T47D (cell line): Measurements from ENCODE around the gene GRWD1.

ENCODE experiments used
- DNase-seq, 2 experiments: peaks; one replicate each; pipeline versions ENCODE4 v3.0.0 to v3.0.0-alpha.2; 2011 to 2012; ENCODE audit warnings: low read depth in 1 of 2, low spot score in 1 of 2
- JUND ChIP-seq: IDR thresholded peaks from 2 replicates; pipeline ENCODE4 v1.6.1; 2012; ENCODE audit warnings: low read depth
- in situ Hi-C: cut with HindIII; loops from 2 replicates; pipeline ENCODE4 v1.10.0; 2016; ENCODE audit warnings: low sequenced_read_pairs, low pct_unique_long_range_greater_than_20kb

Gene GRWD1

DNA sequence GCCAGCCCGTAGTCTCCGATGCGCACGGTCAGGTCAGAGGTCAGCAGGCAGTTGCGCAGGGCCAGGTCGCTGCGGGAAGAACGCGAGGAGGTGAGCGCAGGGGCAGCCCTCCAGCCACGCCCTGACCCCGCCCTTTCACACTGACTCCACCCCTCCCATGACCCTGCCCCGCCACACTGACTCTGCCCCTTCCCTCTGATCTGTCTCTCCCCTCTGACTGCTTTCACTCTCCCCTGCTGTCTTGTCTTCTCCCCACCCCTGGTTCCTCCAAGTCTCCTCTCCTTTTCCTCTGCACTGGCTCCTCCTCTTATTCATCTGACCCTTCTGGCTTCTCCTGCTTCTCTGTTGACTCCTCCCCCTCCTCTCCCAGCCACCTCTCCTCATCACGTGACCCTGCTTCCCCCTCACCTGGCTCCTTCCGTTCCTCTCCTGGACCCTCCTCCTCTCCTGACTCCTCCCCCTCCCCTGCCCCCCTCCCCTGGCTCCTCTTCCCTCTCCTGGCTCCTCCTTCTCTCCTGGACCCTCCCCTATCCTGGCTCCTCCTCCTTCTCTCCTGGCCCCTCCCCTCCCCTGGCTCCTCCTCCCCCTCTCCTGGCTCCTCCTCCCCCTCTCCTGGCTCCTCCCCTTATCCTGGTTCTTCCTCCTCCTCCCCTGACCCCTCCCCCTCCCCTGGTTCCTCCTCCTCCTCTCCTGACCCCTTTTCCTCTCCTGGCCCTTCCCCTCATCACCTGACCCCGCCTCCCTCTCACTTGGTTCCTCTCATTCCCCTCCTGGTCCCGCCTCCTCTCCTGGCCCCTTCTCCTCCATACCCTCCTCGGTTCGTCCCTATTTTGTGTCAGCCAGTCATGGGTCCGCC is 55.9 kb downstream of the GRWD1 start:
- DNase-seq: peak; percentile 84 to 99
- no peak for TF ChIP-seq JUND
- in situ Hi-C loops: no loop called here

DNA sequence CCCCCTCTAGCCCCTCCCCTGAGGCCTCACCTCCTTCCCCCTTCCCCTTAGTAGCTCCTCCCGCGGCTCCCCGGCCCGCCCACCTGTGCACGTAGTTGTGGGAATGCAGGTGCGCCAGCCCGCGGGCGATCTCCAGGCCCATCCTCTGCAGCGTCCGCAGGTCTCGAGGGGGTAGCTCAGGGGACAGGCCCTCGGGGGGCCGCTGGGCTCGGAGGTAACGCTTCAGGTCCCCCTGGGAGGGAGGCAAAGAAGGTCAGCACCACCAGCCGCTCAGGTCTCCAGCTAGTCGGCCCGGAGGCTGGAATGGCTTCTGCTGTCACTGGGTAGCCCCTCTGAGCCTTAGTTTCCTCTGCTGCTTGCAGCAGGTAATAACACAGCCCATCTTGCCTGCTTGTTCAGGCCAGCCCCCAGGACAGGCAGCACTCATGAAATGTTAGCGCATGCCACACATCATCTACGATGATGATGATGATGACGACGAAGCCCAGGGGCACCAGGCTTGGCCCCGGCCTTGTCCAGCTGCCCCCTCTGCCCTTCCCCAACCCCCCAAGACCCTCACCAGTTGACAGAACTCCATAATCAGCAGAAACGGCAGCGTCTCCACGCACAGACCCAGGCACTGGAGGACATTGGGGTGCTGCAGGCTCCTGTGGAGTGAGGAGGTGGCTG is 56.7 kb downstream of the GRWD1 start:
- no peak for TF ChIP-seq JUND
- in situ Hi-C loops: no loop called here

GRCh38 chr19:48506138-48506733 is 60.5 kb downstream of the GRWD1 start:
- peak in 1 of 2 experiments; percentile 75 for DNase-seq
- in situ Hi-C loops: no loop called here
- no peak for TF ChIP-seq JUND

More for the DNA sequence above, 56.7 kb downstream of the GRWD1 start:
- DNase-seq: no peak
